GM19395 (cell line): Measurements from ENCODE around the gene KDM4C.
"Not testable (repeated sequence)": the region's sequence is repeated elsewhere in the genome, so short reads cannot be mapped to it uniquely, and the experiment has no call there.

ENCODE experiments used
- ATAC-seq: cut with Tn5 transposase; IDR thresholded peaks from one replicate; pipeline ENCODE4 v1.9.1; 2021; ENCODE audit warnings: mild to moderate bottlenecking, moderate library complexity; ENCODE audit not compliant: unreplicated experiment

KDM4C gene

DNA sequence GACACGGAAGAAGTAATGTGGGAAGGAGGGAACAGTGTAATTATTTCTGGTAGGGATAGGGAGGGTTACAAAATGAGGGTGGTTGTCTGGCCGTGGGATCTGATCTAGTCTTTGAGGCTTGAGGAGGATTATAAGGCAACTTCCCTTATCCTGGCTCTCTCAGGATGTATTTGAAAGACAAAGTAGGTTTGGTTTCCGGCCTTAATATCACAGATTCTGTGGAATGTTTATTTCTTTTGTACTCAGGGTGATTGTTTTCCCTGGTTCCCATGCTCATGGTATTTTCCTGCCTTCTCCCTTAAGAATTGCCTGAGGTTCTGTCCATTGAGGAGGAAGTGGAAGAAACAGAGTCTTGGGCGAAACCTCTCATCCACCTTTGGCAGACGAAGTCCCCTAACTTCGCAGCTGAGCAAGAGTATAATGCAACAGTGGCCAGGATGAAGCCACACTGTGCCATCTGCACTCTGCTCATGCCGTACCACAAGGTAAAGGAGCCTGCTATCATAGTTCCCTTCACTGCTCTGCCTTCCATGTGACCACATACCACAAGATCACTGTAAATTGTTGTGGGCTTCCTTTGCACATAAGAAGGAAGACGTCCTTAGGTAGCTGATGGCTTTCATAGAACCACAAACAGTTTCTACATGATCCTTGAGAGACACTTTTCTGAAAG is 253.8 kb downstream of the KDM4C start:
- ATAC-seq = peak; percentile 78

- no peak for ATAC-seq
Measured at GRCh38 chr9:7027996-7028395, 270.2 kb downstream of the KDM4C start.

- ATAC-seq = no peak
Measured at GRCh38 chr9:7028591-7028990, 270.8 kb downstream of the KDM4C start.

- not testable (repeated sequence) for ATAC-seq
Measured at GRCh38 chr9:7030943-7031342, 273.2 kb downstream of the KDM4C start.

GRCh38 chr9:7033076-7034045 is 275.6 kb downstream of the KDM4C start:
- no peak for ATAC-seq

GRCh38 chr9:7037176-7037575 is 279.4 kb downstream of the KDM4C start:
- ATAC-seq = no peak

- no peak for ATAC-seq
Measured at GRCh38 chr9:7042124-7042523, 284.4 kb downstream of the KDM4C start.

- no peak for ATAC-seq
Measured at GRCh38 chr9:7045361-7045760, 287.6 kb downstream of the KDM4C start.

DNA sequence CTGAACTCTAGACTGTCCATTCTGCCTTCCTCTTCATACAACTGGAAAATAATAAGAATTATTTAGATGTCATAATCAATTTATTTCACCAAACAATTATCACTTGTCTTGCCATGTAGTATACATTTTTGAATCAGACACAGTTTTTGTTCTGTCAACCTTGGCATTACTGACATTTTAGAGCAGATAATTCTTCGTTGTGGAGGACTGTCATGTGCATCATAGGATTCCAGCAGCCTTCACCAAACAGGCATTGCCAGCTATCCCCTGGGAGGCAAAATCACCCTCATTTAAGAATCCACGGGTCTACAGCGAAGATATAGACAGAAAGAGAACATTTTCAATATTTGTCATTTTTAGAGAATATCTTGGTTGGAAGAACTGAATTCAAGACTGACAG is 293.9 kb downstream of the KDM4C start:
- no peak for ATAC-seq

GRCh38 chr9:7053903-7054302 is 296.1 kb downstream of the KDM4C start:
- no peak for ATAC-seq

DNA sequence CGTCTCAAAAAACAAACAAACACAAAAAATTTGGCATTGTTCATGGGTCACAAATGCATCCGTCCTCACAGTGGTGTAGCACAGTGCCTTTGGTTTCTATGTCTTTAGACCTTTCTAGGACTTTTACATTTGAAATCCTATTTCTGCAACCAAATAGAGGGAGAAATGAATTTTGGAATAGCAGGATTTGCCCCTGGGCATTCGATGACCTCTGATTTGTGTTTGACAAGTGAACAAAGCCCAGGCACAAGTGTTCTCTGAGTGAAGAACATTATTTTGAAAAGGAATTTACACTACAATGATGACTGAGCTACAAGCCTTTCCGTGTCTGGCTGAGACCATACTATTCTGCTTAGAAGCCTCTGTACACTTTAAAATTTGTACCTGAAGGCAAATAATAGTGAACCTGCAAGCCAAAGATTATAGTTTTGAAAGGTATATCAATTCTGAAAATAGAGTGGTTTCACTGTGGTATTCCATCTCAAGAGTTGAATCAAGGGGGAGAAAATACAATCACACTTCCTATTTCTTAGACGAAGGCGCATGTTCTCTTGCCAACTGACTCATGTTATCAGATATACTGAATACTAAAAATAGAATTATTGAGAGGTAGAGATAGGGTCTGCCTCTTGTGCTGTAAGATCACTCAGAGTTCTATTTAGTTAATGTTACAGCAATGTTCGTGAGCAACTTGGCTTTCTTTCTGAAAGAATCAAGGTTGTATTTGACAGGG is 297.6 kb downstream of the KDM4C start:
- peak; percentile 72 for ATAC-seq

- no peak for ATAC-seq
Measured at GRCh38 chr9:7056254-7056653, 298.5 kb downstream of the KDM4C start.

DNA sequence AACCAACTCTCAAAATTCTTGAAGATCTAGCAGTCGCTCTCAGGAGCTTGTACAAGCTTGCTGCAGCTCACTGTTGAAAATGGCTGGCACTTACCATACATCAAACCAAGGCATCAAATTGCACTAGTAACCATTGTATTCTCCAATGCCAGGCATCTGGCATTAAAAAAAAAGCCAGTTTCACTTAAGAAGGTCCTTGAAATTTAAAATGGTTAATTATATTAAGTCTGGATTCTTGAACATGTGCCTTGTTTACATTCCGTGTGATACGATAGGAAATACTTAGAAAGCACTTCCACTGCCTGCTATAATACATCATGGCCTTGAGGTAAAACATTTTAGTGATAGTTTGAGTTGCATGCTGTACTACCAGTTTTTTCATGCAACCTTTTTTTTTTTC is 300.7 kb downstream of the KDM4C start:
- ATAC-seq = no peak

GRCh38 chr9:7067169-7067568 is 309.4 kb downstream of the KDM4C start:
- no peak for ATAC-seq

- no peak for ATAC-seq
Measured at GRCh38 chr9:7071916-7072315, 314.1 kb downstream of the KDM4C start.

DNA sequence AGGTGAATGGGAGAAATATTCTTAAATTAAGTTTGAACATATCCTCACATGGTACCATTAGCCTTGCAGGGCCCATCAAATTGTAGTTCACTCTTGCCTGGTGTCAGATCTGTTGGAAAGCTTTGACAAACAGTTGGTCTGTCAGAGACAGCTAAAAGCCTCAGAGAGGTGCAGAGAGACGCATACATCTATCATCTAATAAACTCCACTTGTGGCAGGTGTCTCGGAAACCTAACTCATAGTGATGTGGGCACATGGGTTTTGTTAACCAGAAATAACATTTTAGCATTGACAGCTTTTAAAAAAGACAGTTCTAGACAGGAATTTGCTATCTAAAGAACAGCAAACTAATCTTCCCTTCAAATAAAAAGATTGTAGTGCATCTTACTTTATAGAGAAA is 315.9 kb downstream of the KDM4C start:
- ATAC-seq = no peak

- no peak for ATAC-seq
Measured at GRCh38 chr9:7075154-7075553, 317.4 kb downstream of the KDM4C start.

- ATAC-seq = no peak
Measured at GRCh38 chr9:7079051-7079450, 321.3 kb downstream of the KDM4C start.

- no peak for ATAC-seq
Measured at GRCh38 chr9:7081065-7081600, 323.4 kb downstream of the KDM4C start.

GRCh38 chr9:7083192-7083591 is 325.4 kb downstream of the KDM4C start:
- ATAC-seq = no peak

DNA sequence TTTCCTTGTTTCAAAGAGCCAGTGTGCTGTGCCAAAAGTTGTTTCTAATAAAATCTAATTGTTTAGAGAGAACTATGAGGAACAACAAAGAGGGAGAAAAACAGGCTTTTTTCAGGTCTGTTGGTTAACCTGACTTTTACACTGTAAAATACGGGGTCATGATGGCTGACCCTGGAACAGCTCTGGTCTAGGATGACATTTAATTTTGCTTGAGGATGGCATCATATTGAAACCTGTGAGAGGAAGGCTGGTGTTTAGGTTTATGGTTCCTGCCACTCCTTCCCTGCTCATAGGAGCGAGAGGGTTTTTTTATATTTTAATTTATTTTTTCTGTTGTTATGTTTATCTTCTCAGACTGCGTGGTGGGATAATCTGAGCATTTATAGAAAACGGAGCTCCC is 327.6 kb downstream of the KDM4C start:
- no peak for ATAC-seq
